IMR-90 (cell line): Measurements from ENCODE around the gene CDX2. TPM values are rescaled to one million over a fixed set of nuclear protein-coding genes. Genes with fewer than 3 reads are reported as not detected.

Experiments
- ATAC-seq: fragments of 200-7000 bp; cut with Tn5 transposase; 2 replicates; pipeline ENCODE4 v1.9.1; 2020; ENCODE audit warnings: low read depth, mild to moderate bottlenecking, moderate library complexity
- BruUV-seq: library from RNA; stranded (reverse); fragments of 400-500 nt; replicated peaks from 2 replicates; lab custom pipeline; 2021; lab: Mats Ljungman, UMichigan
- CTCF ChIA-PET: fragments of 300-600 bp; formaldehyde crosslinking; extraction: SDS; loops from one replicate; lab custom pipeline; 2021; ENCODE audit warnings: antibody characterized with exemption; lab: Yijun Ruan, JAX
- POLR2A ChIA-PET: fragments of 300-600 bp; sonication (Branson Sonifier 250); formaldehyde crosslinking; loops from one replicate; lab custom pipeline; 2022; ENCODE audit warnings: antibody characterized with exemption; ENCODE audit not compliant: unreplicated experiment; lab: Charles Lee
- DNase-seq: peaks from one replicate; pipeline ENCODE4 v3.0.0; 2013
- H2AFZ ChIP-seq: replicated peaks from 2 replicates; pipeline ENCODE3; 2013; ENCODE audit warnings: low read length, mild to moderate bottlenecking; ENCODE audit not compliant: poor library complexity
- H2AK5ac ChIP-seq: 2 replicates; pipeline ENCODE4 v1.6.1; 2013; ENCODE audit warnings: low read depth, low read length, inconsistent platforms
- H2AK9ac ChIP-seq: replicated peaks from 2 replicates; pipeline ENCODE3; 2013; ENCODE audit warnings: mild to moderate bottlenecking, low read depth, low read length, moderate library complexity; ENCODE audit not compliant: poor library complexity
- H2BK120ac ChIP-seq: 2 replicates; pipeline ENCODE4 v1.6.1; 2013; ENCODE audit warnings: low read depth, low read length, inconsistent platforms
- H2BK15ac ChIP-seq: 3 replicates; pipeline ENCODE4 v1.6.1; 2013; ENCODE audit warnings: low read depth, low read length, inconsistent platforms
- H2BK20ac ChIP-seq: 2 replicates; pipeline ENCODE4 v1.6.1; 2013; ENCODE audit warnings: low read depth, mild to moderate bottlenecking, inconsistent platforms, low read length, moderate library complexity
- H2BK5ac ChIP-seq: 2 replicates; pipeline ENCODE4 v1.6.1; 2013; ENCODE audit warnings: mild to moderate bottlenecking, low read depth, low read length, inconsistent platforms; ENCODE audit not compliant: poor library complexity, severe bottlenecking
- H3K14ac ChIP-seq: replicated peaks from 2 replicates; pipeline ENCODE4 v1.6.1; 2013; ENCODE audit warnings: low read depth, low read length, inconsistent platforms
- H3K18ac ChIP-seq: 2 replicates; pipeline ENCODE4 v1.6.1; 2013; ENCODE audit warnings: low read depth, low read length, control low read depth
- H3K23ac ChIP-seq: 2 replicates; pipeline ENCODE4 v1.6.1; 2013; ENCODE audit warnings: low read depth, low read length, inconsistent platforms
- H3K27ac ChIP-seq: 2 replicates; pipeline ENCODE4 v1.5.1; 2013; ENCODE audit warnings: mild to moderate bottlenecking, control low read depth, low read length; ENCODE audit not compliant: insufficient read depth
- H3K27me3 ChIP-seq: 2 replicates; pipeline ENCODE4 v1.6.1; 2013; ENCODE audit warnings: low read length; ENCODE audit not compliant: control insufficient read depth, insufficient read depth
- H3K36me3 ChIP-seq: 2 replicates; pipeline ENCODE4 v1.6.1; 2013; ENCODE audit warnings: low read length, mixed read lengths; ENCODE audit not compliant: control insufficient read depth, insufficient read depth
- H3K4ac ChIP-seq: 2 replicates; pipeline ENCODE4 v1.6.1; 2013; ENCODE audit warnings: low read depth, low read length, inconsistent platforms
- H3K4me1 ChIP-seq: 2 replicates; pipeline ENCODE4 v1.6.1; 2013; ENCODE audit warnings: low read length, mixed read lengths; ENCODE audit not compliant: control insufficient read depth, insufficient read depth
- H3K4me2 ChIP-seq: 2 replicates; pipeline ENCODE4 v1.6.1; 2013; ENCODE audit warnings: low read depth, mild to moderate bottlenecking, control low read depth, low read length, moderate library complexity
- H3K4me3 ChIP-seq: 2 replicates; pipeline ENCODE4 v1.5.1; 2013; ENCODE audit warnings: low read depth, mild to moderate bottlenecking, control low read depth, low read length, moderate library complexity; ENCODE audit not compliant: insufficient read depth
- H3K56ac ChIP-seq: 2 replicates; pipeline ENCODE4 v1.6.1; 2013; ENCODE audit warnings: low read length, inconsistent platforms; ENCODE audit not compliant: insufficient read depth; ENCODE audit errors: extremely low read depth
- H3K79me1 ChIP-seq, 2 experiments: 2 replicates each; pipeline ENCODE4 v1.6.1; 2013; ENCODE audit warnings: low read length in 2 of 2, inconsistent platforms in 1 of 2, low read depth in 1 of 2
- H3K9ac ChIP-seq: 2 replicates; pipeline ENCODE4 v1.6.1; 2013; ENCODE audit warnings: low read depth, low read length, control low read depth
- H3K9me1 ChIP-seq: 2 replicates; pipeline ENCODE4 v1.6.1; 2013; ENCODE audit warnings: low read length, inconsistent platforms; ENCODE audit not compliant: insufficient read depth
- H3K9me3 ChIP-seq: 2 replicates; pipeline ENCODE4 v1.6.1; 2013; ENCODE audit warnings: low read length; ENCODE audit not compliant: control insufficient read depth, insufficient read depth
- H4K20me1 ChIP-seq: 2 replicates; pipeline ENCODE4 v1.6.1; 2013; ENCODE audit warnings: low read length, inconsistent platforms; ENCODE audit not compliant: insufficient read depth
- H4K5ac ChIP-seq: 2 replicates; pipeline ENCODE4 v1.6.1; 2013; ENCODE audit warnings: mild to moderate bottlenecking, low read depth, low read length, control low read depth
- H4K8ac ChIP-seq, 2 experiments: 2 replicates each; pipeline ENCODE4 v1.6.1; 2013; ENCODE audit warnings: low read depth in 2 of 2, low read length in 2 of 2, control low read depth in 1 of 2, inconsistent platforms in 1 of 2
- H4K91ac ChIP-seq: 2 replicates; pipeline ENCODE4 v1.6.1; 2013; ENCODE audit warnings: low read depth, low read length, inconsistent platforms; ENCODE audit not compliant: insufficient read depth
- BHLHE40 ChIP-seq: fragments of 150-350 bp; IDR thresholded peaks from 2 replicates; pipeline ENCODE4 v1.6.1; 2016; ENCODE audit warnings: mild to moderate bottlenecking, low read depth, low read length
- CEBPB ChIP-seq: IDR thresholded peaks from 2 replicates; pipeline ENCODE4 v1.6.1; 2012; ENCODE audit warnings: low read depth, low read length, improper control_type of control experiment
- FOS ChIP-seq: fragments of 150-350 bp; IDR thresholded peaks from 2 replicates; pipeline ENCODE4 v1.6.1; 2016; ENCODE audit warnings: low read depth, low read length
- MXI1 ChIP-seq: IDR thresholded peaks from 2 replicates; pipeline ENCODE4 v1.6.1; 2012; ENCODE audit warnings: low read depth, mild to moderate bottlenecking, low read length, moderate library complexity, borderline replicate concordance
- POLR2A ChIP-seq: IDR thresholded peaks from 2 replicates; pipeline ENCODE4 v1.6.1; 2012; ENCODE audit warnings: mild to moderate bottlenecking, low read depth, low read length
- SMC3 ChIP-seq: fragments of 150-350 bp; IDR thresholded peaks from 2 replicates; pipeline ENCODE4 v1.6.1; 2016; ENCODE audit warnings: low read depth, mild to moderate bottlenecking, antibody characterized with exemption, low read length, moderate library complexity
- WGBS, 2 experiments: methylation state at CpG; one replicate each; pipeline versions ENCODE4 v1.1.5 to v1.1.7; 2013; ENCODE audit warnings: missing lambda C conversion rate in 2 of 2; ENCODE audit not compliant: insufficient read length in 1 of 2; ENCODE audit errors: extremely low coverage in 2 of 2; 5-methylcytosine and 5-hydroxymethylcytosine counted together
- dilution Hi-C: fragments of 300-500 bp; cut with HindIII; formaldehyde crosslinking; loops from one replicate; pipeline ENCODE4 v1.14.3; 2018; ENCODE audit warnings: low sequenced_read_pairs; ENCODE audit not compliant: unreplicated experiment
- in situ Hi-C: fragments of 300-500 bp; cut with MboI; formaldehyde crosslinking; loops from 3 replicates; pipeline ENCODE4 v1.14.3; 2019; ENCODE audit warnings: low sequenced_read_pairs, inconsistent platforms, mixed read lengths
- intact Hi-C: fragments of 100-400 bp; cut with micrococcal nuclease; formaldehyde crosslinking; loops from 2 replicates; pipeline ENCODE4 v1.10.0; 2022
- polyA plus RNA-seq, 3 experiments: library from polyadenylated mRNA; depleted of rRNA; stranded (reverse); fragments of >200 nt; gene quantifications; 2 replicates each; pipeline ENCODE4 v1.2.3, GENCODE V29; 2012; ENCODE audit warnings: low replicate concordance in 1 of 3
- total RNA-seq: library from RNA; depleted of rRNA; stranded (reverse); fragments of >200 nt; gene quantifications from 2 replicates; pipeline ENCODE4 v1.2.3, GENCODE V29; 2012

The CDX2 gene
- total and polyA plus RNA-seq, 2 of the 4 experiments (the other 2 are of a cell fraction) = not detected

DNA sequence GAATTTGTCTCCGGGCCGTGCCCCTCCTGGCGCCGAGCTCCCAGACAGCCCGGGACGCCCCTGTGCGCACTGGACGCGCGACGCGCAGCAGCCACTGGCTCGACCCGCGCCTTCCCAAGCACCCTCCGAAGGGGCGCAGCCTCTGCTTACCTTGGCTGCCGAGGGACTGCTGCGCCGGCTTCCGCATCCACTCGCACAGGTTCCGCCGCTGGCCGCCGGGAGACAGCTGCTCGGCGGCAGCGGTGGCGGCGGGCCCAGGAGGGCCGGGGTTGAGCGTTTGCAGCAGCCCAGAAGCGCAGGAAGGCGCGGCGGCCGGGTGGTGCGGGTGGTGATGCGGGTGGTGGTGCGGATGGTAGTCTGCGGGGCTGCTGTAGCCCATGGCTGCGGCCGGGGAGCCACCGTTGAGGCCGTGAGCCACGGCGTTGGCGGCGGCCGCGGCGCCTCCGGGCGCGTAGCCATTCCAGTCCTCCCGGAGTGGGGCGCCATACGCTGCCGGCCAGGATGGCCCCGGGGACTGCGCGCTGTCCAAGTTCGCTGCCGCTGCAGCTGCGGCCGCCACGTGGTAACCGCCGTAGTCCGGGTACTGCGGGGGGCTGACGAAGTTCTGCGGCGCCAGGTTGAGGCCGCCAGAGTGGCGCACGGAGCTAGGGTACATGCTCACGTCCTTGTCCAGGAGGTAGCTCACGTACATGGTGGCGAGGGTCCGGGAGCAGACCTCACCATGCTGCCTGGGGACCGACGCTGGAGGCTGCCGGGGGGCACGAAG lies 616 bp downstream of the CDX2 start:
- Histone ChIP-seq H3K36me3 (no peaks in the 10 kb centered on the region), H3K79me1 (no peaks in the 10 kb centered on the region), H2AFZ (no peak overlapping the region), H2BK15ac (no peak overlapping the region), H3K4me3 (no peak overlapping the region), H4K20me1 (peaks cover 4% of the 10 kb centered on the region), H2BK5ac (no peak overlapping the region), H4K91ac (no peak overlapping the region), H3K56ac (no peak overlapping the region), H3K23ac (no peak overlapping the region), H3K9ac (no peak overlapping the region), H3K9me3 (peaks cover 3% of the 10 kb centered on the region; the same call in 1 of the 2 replicates), H4K5ac (no peak overlapping the region), H3K4me1 (no peaks in the 10 kb centered on the region), H3K18ac (no peak overlapping the region), H3K9me1 (no peaks in the 10 kb centered on the region), H3K27ac (no peak overlapping the region), H2AK9ac (no peak overlapping the region), H2BK20ac (no peak overlapping the region), H3K4me2 (no peak overlapping the region; the same call in 1 of the 2 replicates), H4K8ac (no peak overlapping the region), H3K14ac (no peak overlapping the region), H2AK5ac (no peak overlapping the region), H3K4ac (no peak overlapping the region), H3K27me3 (peaks cover 97% of the 10 kb centered on the region), H2BK120ac (no peak overlapping the region)
- CTCF ChIA-PET = no interaction called here
- WGBS, 2 experiments = 3% methylated on average over 45 of the region's 86 CpGs; no CpG with 5 or more reads in 1 of the 2 experiments
- POLR2A ChIA-PET = no interaction called here
- ATAC-seq (no peak), DNase-seq (no peak)
- in situ Hi-C loops (no loop called here), dilution Hi-C loops (no loop called here), intact Hi-C loops (no loop called here)
- TF ChIP-seq BHLHE40 = no peak
- TF ChIP-seq MXI1 = no peak
- TF ChIP-seq FOS = no peak
- no peak for TF ChIP-seq CEBPB
- no peak for TF ChIP-seq SMC3
- no peak for TF ChIP-seq POLR2A
- no TSS peak for BruUV-seq
